HEK293T (cell line): ENCODE measurements around the gene AHCY.
"Not testable (repeated sequence)": the region's sequence is repeated elsewhere in the genome, so short reads cannot be mapped to it uniquely, and the experiment has no call there.

Source experiments
- CTCF ChIA-PET: fragments of 350-600 bp; formaldehyde crosslinking; extraction: SDS; loops from one replicate; lab custom pipeline; 2021; ENCODE audit warnings: antibody characterized with exemption, inconsistent platforms; lab: Yijun Ruan, JAX
- POLR2A ChIA-PET: fragments of 350-600 bp; formaldehyde crosslinking; extraction: SDS; loops from one replicate; lab custom pipeline; 2020; ENCODE audit warnings: antibody characterized with exemption, inconsistent platforms; lab: Yijun Ruan, JAX
- DNase-seq: peaks from one replicate; pipeline ENCODE4 v3.0.0; 2012; ENCODE audit warnings: mixed read lengths; ENCODE audit errors: extremely low spot score
- ARNT ChIP-seq: fragments of 450-650 bp; IDR thresholded peaks from 2 replicates; pipeline ENCODE4 v1.6.1; 2017; ENCODE audit warnings: mild to moderate bottlenecking
- BHLHE40 ChIP-seq: fragments of 450-650 bp; IDR thresholded peaks from 2 replicates; pipeline ENCODE4 v1.6.1; 2016; ENCODE audit warnings: mild to moderate bottlenecking, moderate library complexity, borderline replicate concordance
- CTBP1 ChIP-seq: fragments of 450-650 bp; IDR thresholded peaks from 2 replicates; pipeline ENCODE4 v1.6.1; 2016; ENCODE audit warnings: borderline replicate concordance
- ELF4 ChIP-seq: fragments of 450-650 bp; IDR thresholded peaks from 2 replicates; pipeline ENCODE4 v1.6.1; 2017; ENCODE audit warnings: antibody characterized with exemption
- FOXA1 ChIP-seq: fragments of 450-650 bp; IDR thresholded peaks from 2 replicates; pipeline ENCODE4 v1.6.1; 2016; ENCODE audit warnings: mild to moderate bottlenecking
- FOXK2 ChIP-seq: fragments of 450-650 bp; IDR thresholded peaks from 2 replicates; pipeline ENCODE4 v1.6.1; 2016; ENCODE audit warnings: mild to moderate bottlenecking
- FOXM1 ChIP-seq: fragments of 450-650 bp; IDR thresholded peaks from 2 replicates; pipeline ENCODE4 v1.6.1; 2017; ENCODE audit warnings: mild to moderate bottlenecking, borderline replicate concordance
- HDGF ChIP-seq: fragments of 450-650 bp; IDR thresholded peaks from 2 replicates; pipeline ENCODE4 v1.6.1; 2017; ENCODE audit warnings: antibody characterized with exemption, borderline replicate concordance
- L3MBTL2 ChIP-seq: fragments of 450-650 bp; conservative IDR thresholded peaks from 2 replicates; pipeline ENCODE4 v1.6.1; 2016; ENCODE audit warnings: mild to moderate bottlenecking
- LEF1 ChIP-seq: fragments of 450-650 bp; IDR thresholded peaks from 2 replicates; pipeline ENCODE4 v1.6.1; 2017; ENCODE audit warnings: mild to moderate bottlenecking, borderline replicate concordance
- NFRKB ChIP-seq: fragments of 450-650 bp; IDR thresholded peaks from 2 replicates; pipeline ENCODE4 v1.6.1; 2016; ENCODE audit warnings: mild to moderate bottlenecking, moderate library complexity
- PKNOX1 ChIP-seq: fragments of 450-650 bp; IDR thresholded peaks from 2 replicates; pipeline ENCODE4 v1.6.1; 2016
- SP1 ChIP-seq: fragments of 450-650 bp; IDR thresholded peaks from 2 replicates; pipeline ENCODE4 v1.6.1; 2017
- SUZ12 ChIP-seq: fragments of 450-650 bp; IDR thresholded peaks from 2 replicates; pipeline ENCODE4 v1.6.1; 2016; ENCODE audit warnings: mild to moderate bottlenecking
- TARDBP ChIP-seq: fragments of 450-650 bp; IDR thresholded peaks from 2 replicates; pipeline ENCODE4 v1.6.1; 2016
- ZNF384 ChIP-seq: fragments of 450-650 bp; IDR thresholded peaks from 2 replicates; pipeline ENCODE4 v1.6.1; 2016

AHCY gene

GRCh38 chr20:34344238-34344637 is 41.1 kb upstream of the AHCY start:
- ChIA-PET POLR2A (no interaction called here), CTCF (interaction anchor here (0.7 kb wide), 1 partner anchor 61 kb away, joined by 3 read pairs; no protein-coding TSS in a partner anchor)
- no peak for TF ChIP-seq CTBP1
- TF ChIP-seq LEF1: no peak
- TF ChIP-seq ELF4: no peak
- no peak for TF ChIP-seq TARDBP
- no peak for TF ChIP-seq ZNF384
- TF ChIP-seq L3MBTL2: no peak
- no peak for TF ChIP-seq FOXA1
- no peak for TF ChIP-seq HDGF
- TF ChIP-seq SUZ12: no peak
- no peak for TF ChIP-seq NFRKB
- no peak for TF ChIP-seq FOXK2
- no peak for TF ChIP-seq SP1
- TF ChIP-seq FOXM1: no peak
- TF ChIP-seq BHLHE40: no peak
- TF ChIP-seq PKNOX1: no peak
- TF ChIP-seq ARNT: no peak
- DNase-seq: no peak

GRCh38 chr20:34343458-34344211 is 40.5 kb upstream of the AHCY start:
- ChIA-PET POLR2A (no interaction called here), CTCF (interaction anchor here (0.7 kb wide), 1 partner anchor 60 kb away, joined by 3 read pairs; no protein-coding TSS in a partner anchor)
- TF ChIP-seq NFRKB (no peak), L3MBTL2 (no peak), SP1 (no peak), FOXK2 (no peak), ELF4 (no peak), FOXA1 (no peak), ZNF384 (no peak), ARNT (no peak), PKNOX1 (no peak), FOXM1 (no peak), CTBP1 (no peak), LEF1 (no peak), TARDBP (no peak)
- DNase-seq: no peak

- POLR2A ChIA-PET, CTCF ChIA-PET: not testable (repeated sequence)
Observed at GRCh38 chr20:34341199-34341598, 38.0 kb upstream of the AHCY start.

GRCh38 chr20:34340726-34341125 is 37.6 kb upstream of the AHCY start:
- DNase-seq, CTCF ChIA-PET: not testable (repeated sequence)
- POLR2A ChIA-PET: interaction anchor here (3.4 kb wide), 1 partner anchor 22 kb away, joined by 9 read pairs; the partner anchor contains the start of gene ITCH

More at GRCh38 chr20:34341199-34341598, 38.0 kb upstream of the AHCY start:
- not testable (repeated sequence) for DNase-seq

- ChIA-PET POLR2A (interaction anchor here (3.4 kb wide), 1 partner anchor 25 kb away, joined by 9 read pairs; the partner anchor contains the start of gene ITCH), CTCF (interaction anchor here (2.7 kb wide), 1 partner anchor 25 kb away, joined by 12 read pairs; no protein-coding TSS in a partner anchor)
- TF ChIP-seq HDGF (no peak), PKNOX1 (no peak), NFRKB (no peak), L3MBTL2 (no peak), SP1 (no peak), SUZ12 (no peak), FOXM1 (no peak), ARNT (no peak), ELF4 (no peak), TARDBP (no peak), FOXA1 (no peak), FOXK2 (no peak), LEF1 (no peak), CTBP1 (no peak)
- DNase-seq: no peak
Observed at GRCh38 chr20:34337982-34338726, 35.0 kb upstream of the AHCY start.

- ChIA-PET CTCF (interaction anchor here (2.7 kb wide), 1 partner anchor 25 kb away, joined by 12 read pairs; no protein-coding TSS in a partner anchor), POLR2A (interaction anchor here (3.4 kb wide), 1 partner anchor 26 kb away, joined by 9 read pairs; the partner anchor contains the start of gene ITCH)
- TF ChIP-seq NFRKB (no peak), ZNF384 (no peak), ELF4 (no peak), PKNOX1 (no peak), FOXM1 (no peak), TARDBP (no peak), SUZ12 (no peak), L3MBTL2 (no peak), HDGF (no peak), CTBP1 (no peak), FOXK2 (no peak), BHLHE40 (no peak), LEF1 (no peak), ARNT (no peak), FOXA1 (no peak), SP1 (no peak)
- no peak for DNase-seq
Observed at GRCh38 chr20:34337544-34337943, 34.4 kb upstream of the AHCY start.
